WERI-Rb-1 (cell line): Measurements from ENCODE around the gene PXMP2.

Source experiments
- DNase-seq: peaks from one replicate; pipeline ENCODE4 v3.0.0-alpha.2; 2020
- H3K27ac ChIP-seq: fragments of 250-450 bp; sonication (Bioruptor Pico); 2 replicates; pipeline ENCODE4 v1.5.1; 2020; ENCODE audit warnings: mild to moderate bottlenecking, moderate library complexity
- H3K27me3 ChIP-seq: fragments of 250-450 bp; sonication (Bioruptor Pico); 2 replicates; pipeline ENCODE4 v1.5.1; 2021; ENCODE audit warnings: mild to moderate bottlenecking, low read depth, moderate library complexity; ENCODE audit not compliant: insufficient read depth, severe bottlenecking
- H3K36me3 ChIP-seq: fragments of 250-450 bp; sonication (Bioruptor Pico); 2 replicates; pipeline ENCODE4 v1.5.1; 2020; ENCODE audit warnings: mild to moderate bottlenecking, moderate library complexity
- H3K4me3 ChIP-seq: 2 replicates; pipeline ENCODE4 v1.5.1; 2011; ENCODE audit warnings: low read depth, mild to moderate bottlenecking, control low read depth, low read length
- H3K9me3 ChIP-seq: fragments of 250-450 bp; sonication (Bioruptor Pico); 2 replicates; pipeline ENCODE4 v1.5.1; 2021; ENCODE audit warnings: mild to moderate bottlenecking, moderate library complexity; ENCODE audit not compliant: severe bottlenecking
- TF ChIP-seq, protein P1 (sequence below): IDR thresholded peaks from 2 replicates; pipeline ENCODE4 v1.5.1; 2011; ENCODE audit warnings: low read depth, mild to moderate bottlenecking, control low read depth, inconsistent platforms, low read length

PXMP2 gene

DNA sequence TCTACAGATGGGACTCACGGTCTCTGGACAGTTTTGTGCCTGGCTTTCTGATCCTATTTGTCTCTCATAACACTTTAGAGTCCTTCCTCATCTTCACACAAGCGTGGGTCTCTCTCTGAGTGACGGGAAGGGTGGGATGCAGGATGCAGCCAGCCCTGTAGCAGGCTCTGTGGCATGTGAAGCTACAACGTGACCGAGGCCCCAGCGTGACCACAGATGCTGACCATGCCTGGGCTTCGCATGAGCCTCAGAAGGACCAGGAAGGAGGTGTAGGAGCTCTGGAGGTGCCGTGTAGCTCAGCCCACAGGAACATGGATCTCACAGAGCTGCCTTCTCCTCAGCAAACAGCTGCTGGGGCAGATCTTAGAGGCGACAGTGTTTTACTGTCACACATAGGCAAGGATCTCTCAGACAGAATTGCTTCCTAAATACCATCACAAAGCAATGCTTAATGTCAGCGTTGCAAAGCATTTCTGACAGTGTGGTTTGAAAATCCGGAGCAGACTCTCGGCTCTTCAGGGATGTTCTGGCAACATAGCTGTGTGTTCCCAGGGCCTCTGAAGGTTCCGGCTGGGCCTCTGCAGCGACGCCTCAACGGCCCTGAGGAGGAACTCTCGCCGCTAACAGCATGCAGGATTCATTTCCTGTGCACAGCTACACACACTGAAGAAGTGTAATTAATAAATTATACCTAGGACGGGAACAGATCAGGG is 52.4 kb downstream of the PXMP2 start:
- peaks cover 87% of the 10 kb centered on the region for H3K36me3 ChIP-seq
- H3K4me3 ChIP-seq = no peak overlapping the region
- DNase-seq = no peak
- no peak overlapping the region for H3K27ac ChIP-seq
- TF ChIP-seq, protein P1, sequence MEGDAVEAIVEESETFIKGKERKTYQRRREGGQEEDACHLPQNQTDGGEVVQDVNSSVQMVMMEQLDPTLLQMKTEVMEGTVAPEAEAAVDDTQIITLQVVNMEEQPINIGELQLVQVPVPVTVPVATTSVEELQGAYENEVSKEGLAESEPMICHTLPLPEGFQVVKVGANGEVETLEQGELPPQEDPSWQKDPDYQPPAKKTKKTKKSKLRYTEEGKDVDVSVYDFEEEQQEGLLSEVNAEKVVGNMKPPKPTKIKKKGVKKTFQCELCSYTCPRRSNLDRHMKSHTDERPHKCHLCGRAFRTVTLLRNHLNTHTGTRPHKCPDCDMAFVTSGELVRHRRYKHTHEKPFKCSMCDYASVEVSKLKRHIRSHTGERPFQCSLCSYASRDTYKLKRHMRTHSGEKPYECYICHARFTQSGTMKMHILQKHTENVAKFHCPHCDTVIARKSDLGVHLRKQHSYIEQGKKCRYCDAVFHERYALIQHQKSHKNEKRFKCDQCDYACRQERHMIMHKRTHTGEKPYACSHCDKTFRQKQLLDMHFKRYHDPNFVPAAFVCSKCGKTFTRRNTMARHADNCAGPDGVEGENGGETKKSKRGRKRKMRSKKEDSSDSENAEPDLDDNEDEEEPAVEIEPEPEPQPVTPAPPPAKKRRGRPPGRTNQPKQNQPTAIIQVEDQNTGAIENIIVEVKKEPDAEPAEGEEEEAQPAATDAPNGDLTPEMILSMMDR = no peak
- no peaks in the 10 kb centered on the region for H3K27me3 ChIP-seq
- no peaks in the 10 kb centered on the region for H3K9me3 ChIP-seq

DNA sequence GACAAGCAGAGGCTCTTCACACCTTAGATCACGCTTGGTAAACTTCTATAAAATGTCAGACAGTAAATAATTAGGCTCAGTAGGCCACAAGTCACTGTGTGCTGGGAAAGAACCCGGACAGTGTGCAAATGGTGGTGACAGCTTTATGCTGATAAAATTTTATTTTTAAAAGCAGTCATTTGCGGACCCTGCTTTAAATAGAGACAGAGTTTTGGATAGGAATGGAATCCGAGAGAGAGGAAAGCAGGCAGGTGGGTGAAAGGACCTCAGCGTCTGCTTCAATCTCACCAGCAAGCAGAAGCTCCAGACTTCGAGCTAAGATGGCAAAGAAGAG is 52.9 kb downstream of the PXMP2 start:
- no peak overlapping the region for H3K4me3 ChIP-seq
- TF ChIP-seq, protein P1 = no peak
- DNase-seq = no peak
- no peaks in the 10 kb centered on the region for H3K27me3 ChIP-seq
- no peak overlapping the region for H3K27ac ChIP-seq
- H3K9me3 ChIP-seq = no peaks in the 10 kb centered on the region
- H3K36me3 ChIP-seq = peaks cover 87% of the 10 kb centered on the region

DNA sequence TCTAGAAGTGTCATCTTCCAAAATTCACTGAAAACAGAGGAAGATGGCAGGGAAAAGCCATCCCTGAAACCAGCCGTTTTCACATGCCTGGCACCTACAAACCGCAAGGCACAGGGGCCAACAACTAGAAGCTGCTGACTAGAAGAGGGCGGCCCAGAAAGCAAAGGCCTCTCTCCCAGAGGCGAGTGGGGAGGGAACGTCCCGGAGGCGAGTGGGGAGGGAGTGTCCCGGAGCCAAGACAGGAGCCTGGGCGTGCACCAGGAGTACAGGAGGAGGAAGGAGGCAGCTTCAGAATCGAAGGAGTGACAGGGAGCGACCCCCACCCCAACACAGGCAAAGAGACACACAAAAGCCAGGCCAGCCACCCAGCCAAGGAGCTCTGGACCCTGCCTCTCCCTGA is 53.3 kb downstream of the PXMP2 start:
- H3K27ac ChIP-seq = no peak overlapping the region
- TF ChIP-seq, protein P1 = no peak
- no peak overlapping the region for H3K4me3 ChIP-seq
- DNase-seq = no peak
- no peaks in the 10 kb centered on the region for H3K27me3 ChIP-seq
- H3K36me3 ChIP-seq = peaks cover 87% of the 10 kb centered on the region
- H3K9me3 ChIP-seq = no peaks in the 10 kb centered on the region

DNA sequence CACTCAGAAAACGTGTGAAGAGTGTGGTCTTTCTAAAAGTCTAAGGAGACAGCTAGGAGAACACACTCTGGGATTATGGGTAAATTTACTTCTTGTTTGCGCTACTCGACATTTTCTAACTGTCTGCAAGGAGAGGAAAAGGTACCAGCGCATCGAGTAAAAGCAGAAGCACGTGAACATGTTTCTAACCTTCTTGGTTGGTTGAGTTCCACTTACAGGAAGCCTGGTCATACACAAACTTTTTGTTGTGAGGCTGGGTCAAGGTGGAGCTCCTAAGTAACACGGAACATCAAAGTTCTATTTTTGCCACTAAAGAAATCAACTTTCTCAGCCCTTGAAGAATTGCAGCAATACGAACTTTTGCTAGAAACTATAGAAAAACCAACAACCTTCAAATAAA is 54.2 kb downstream of the PXMP2 start:
- no peak for DNase-seq
- TF ChIP-seq, protein P1 = no peak
- Histone ChIP-seq H3K27me3 (no peaks in the 10 kb centered on the region), H3K9me3 (no peaks in the 10 kb centered on the region), H3K4me3 (no peak overlapping the region), H3K36me3 (peaks cover 85% of the 10 kb centered on the region), H3K27ac (no peak overlapping the region)

GRCh38 chr12:132743831-132744230 is 56.4 kb downstream of the PXMP2 start:
- H3K9me3 ChIP-seq = no peaks in the 10 kb centered on the region
- H3K4me3 ChIP-seq = no peak overlapping the region
- no peak for DNase-seq
- H3K27ac ChIP-seq = no peak overlapping the region
- H3K36me3 ChIP-seq = peaks cover 82% of the 10 kb centered on the region
- TF ChIP-seq, protein P1 = no peak
- no peaks in the 10 kb centered on the region for H3K27me3 ChIP-seq

- Histone ChIP-seq H3K27me3 (no peaks in the 10 kb centered on the region), H3K9me3 (no peaks in the 10 kb centered on the region), H3K36me3 (peaks cover 84% of the 10 kb centered on the region), H3K27ac (no peak overlapping the region), H3K4me3 (no peak overlapping the region)
- DNase-seq = no peak
- TF ChIP-seq, protein P1 = no peak
Measured at GRCh38 chr12:132746613-132747012, 59.2 kb downstream of the PXMP2 start.
